ENCODE results near the gene LRIG1.

The LRIG1 gene

DNA sequence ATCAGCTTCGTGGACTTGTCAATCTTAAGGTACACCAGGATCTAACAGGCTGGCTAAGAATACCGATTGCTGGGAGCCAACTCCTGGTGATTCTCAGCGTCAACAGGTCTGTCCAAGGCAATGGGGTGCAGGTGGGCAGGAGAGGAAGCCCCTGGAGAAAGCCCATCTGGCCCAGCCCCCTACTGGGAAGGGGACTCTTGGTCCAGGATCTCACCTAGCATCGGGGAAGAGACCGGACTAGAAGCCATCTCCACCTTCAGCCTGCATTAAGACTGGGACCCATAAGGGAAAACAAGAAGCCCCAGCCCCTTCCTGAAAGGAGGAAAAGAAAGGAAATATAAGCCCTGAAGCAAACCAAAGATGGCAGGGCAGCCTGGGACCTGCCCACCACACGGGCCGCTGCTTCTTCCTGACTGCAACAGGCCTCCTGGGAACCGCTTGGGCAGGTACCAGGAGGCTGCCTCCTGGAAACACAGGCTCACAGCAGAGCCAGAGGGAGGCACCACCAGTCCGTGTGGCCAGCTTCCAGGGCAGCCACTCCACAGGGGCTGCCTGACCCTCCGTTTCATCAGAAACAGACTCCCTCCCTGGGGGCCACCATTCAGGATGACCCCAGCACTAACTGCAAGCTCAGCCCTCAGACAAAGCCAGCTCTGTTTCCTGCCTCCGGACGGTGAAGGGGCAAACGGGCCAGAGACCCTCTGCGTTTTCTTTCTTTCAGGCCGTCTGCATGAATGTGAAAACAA lies 100.2 kb downstream of the LRIG1 start:
- DNase-seq = no peak

DNA sequence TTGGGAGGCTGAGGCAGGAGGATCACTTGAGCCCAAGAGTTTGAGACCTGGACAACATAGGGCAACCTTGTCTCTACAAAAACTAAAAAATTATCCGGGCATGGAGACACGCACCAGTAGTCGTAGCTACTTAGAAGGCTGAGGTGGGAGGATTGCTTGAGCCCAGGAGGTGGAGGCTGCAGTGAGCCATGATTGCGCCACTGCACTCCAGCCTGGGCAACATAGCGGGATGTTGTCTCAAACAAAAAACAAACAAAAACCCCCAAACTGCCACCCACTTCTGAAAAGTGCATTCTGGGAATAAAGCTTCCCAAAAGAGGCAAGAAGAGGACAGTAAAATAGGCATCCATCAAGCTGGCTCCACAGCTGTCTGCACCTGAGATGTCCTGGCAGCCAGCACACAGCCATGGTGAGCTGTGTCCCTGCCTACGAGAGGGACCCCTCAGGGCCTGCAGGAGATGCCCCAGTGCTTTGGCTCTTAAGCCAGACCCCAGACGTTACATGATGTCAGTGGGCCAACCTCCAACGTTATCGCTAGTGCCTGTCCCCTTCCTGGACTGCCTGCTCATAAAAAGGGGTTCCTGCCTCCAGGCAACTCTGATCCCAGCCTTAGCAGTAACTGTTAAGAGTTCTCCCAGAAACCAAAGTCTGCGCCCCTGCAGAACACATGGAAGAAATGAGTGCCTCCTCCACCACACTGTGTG lies 101.1 kb downstream of the LRIG1 start:
- DNase-seq = no peak

DNA sequence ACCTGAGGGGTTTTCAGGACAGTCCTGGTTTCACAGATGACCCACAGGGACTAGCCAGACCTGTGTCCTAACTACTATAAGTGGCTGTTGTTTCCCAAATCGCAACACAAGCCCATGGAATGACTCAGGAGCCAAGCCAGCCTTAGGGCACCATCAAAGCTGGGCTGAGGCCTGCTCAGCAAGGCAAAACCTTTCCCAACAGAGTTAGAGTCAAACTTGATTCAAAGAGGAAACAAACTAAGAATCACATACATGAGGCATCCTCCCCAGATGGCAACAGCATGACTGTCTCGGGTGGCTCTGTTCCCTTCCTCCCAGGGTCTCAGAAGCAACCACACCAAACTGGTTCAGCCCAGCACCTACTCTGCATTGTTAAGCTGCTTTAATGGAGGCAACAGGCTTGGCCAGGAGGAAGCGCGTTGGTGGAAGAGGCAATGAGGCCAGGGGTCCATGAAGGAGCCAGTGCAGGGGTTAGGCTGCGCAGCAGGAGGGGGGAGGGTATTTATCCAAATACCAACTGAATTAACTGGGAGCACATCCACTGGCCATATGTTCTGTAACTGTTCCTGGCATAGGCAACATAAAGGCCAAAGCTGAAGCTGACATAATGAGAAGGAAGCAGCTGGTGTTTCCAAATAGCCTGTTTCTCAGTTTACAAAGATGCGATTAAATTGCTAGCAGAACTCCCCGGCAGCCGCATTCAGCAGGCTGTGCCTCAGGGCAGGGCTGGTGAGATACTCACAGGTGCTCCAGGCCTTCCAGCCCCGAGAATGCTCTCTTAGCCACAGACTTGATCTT lies 102.4 kb downstream of the LRIG1 start:
- DNase-seq = no peak

DNA sequence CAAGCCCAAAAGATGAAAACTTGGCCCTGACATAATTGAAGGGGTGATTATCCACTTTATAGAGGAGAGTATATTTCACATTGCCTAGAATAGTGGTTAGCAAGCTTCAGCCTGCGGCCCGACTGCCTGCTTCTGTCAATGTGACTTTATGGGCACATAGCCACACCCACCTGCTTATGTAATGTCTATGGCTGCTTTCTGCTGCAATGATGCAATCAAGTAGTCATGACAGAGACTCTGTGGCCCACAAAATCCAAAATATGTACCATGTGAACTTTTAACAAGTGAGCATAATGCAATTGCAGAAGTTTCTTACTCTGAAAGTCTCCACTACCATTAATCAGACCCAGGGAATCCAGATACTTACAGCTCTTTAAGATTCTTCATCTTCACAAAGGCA lies 103.1 kb downstream of the LRIG1 start:
- peak; percentile 36 to 65 (median 55) for DNase-seq

DNA sequence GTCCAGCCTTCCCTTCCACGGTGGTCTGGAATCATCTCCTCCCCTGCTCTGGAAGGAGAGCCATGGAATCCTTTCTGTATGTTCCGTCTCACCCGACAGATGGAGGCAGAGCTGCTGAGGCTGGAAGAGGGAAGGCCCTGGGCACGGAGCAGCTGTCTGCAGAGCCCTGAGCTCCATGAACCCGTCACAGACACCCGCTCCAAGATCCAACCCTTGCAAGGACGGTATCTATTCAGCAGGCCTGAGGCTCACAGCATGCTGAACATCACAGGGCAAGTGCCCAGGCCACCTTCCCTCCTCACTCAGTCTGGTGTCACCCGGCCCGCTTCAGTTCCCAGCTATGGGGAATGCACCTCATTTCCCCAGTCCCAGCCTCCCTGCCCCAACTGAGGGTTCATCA lies 103.9 kb downstream of the LRIG1 start:
- no peak for DNase-seq

DNA sequence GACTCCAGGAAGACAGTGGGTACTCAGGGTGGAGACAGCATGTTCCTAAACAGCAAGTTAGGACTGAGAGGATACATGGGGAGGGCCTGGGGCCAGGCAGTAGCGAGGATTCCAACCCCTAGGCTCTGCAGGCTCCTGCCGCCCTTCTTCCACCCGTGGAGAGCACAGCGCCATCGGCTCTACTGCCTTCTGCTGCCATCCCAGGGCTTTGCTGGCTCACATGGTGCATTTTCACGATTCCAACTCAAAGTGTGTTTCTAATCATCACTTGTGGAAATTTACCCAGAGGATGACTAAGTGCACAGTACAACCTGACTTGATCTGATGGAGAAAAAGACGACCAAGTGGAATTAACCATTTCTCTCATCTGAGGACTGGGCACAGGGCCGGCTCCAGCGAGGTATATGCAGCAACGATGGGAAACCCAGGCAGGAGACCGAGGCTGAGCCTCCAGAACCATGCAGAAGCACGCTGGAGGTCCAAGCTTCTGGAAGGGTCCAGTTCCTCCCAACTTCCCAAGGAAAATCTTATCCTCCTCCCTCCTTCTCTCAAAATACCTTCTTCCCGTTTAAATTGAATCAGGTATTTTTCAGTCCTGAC lies 104.6 kb downstream of the LRIG1 start:
- no peak for DNase-seq

DNA sequence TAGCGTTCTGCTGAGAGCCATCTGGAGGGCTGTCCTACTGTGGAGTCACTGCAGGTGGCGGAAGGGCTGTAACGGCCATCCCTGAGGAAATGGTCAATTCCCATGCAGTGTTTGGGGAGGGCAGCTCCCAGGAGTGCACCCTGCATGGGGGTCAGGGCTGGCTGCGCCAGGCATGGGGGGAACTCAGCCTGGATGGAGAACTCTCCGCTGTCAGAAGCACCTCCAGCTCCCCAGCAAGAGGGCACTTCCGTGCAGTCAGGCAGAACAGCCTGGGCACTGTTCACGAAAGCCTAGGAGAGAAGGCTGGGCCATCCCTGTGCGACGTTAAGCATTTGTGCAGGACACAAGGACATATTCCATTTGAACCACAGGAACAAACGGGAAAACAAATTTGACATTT lies 105.2 kb downstream of the LRIG1 start:
- no peak for DNase-seq

DNA sequence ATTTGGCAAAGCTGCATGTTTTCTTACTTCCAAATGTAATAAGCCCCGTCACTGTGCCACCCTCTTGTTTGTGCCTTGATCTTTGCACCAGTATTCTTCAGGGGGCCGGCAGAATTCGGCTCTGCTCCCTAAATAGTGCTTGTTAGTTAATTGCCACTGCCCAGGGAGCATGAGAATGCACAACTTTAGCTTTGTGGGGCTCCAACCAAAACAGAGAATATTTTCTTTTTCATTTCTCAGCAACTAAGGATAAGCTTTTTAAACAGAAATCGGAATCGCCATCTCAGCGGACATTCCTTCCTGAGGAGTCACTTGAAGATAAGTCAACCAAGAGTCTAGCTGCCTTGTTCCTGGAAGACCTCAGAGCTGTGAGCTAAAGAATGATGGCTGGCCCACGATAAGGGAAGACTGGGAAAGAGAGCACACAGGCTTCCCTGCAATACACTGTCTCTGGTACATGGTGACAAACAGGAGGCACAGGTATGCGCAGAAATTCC lies 106.0 kb downstream of the LRIG1 start:
- no peak for DNase-seq

DNA sequence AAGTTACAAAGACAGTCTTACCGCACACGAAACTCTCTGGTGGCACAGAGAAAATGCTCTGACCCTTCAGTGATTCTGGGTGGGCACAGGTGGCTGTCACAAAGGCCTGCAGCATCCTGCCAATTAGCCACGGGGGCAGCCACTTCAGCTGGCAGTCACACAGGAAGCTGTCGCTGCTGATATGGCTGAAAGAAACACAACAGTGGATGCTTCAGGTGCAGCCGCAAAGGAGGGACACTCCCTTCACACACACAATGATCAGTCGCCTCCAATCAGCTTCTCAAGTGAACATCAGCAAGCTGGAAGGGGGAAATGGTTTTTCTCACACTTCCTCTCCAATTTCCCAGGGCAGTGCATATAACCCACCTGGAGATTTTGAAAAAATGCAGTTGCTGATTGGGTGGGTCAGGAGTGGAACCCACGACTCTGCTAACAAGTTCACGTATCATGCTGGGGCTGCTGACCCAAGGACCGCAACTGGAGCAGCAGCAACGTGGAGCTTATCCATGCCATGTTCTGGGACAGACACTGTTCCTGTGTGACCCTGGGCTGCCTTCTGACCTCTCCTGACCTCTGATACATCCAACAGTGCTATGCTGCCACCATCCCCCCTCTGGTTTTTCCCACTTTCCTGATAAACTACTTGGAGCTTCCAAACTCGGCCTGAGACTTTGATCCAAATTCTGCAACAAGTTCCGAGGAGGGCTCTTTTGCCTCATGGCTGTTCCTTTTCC lies 106.6 kb downstream of the LRIG1 start:
- DNase-seq = no peak

DNA sequence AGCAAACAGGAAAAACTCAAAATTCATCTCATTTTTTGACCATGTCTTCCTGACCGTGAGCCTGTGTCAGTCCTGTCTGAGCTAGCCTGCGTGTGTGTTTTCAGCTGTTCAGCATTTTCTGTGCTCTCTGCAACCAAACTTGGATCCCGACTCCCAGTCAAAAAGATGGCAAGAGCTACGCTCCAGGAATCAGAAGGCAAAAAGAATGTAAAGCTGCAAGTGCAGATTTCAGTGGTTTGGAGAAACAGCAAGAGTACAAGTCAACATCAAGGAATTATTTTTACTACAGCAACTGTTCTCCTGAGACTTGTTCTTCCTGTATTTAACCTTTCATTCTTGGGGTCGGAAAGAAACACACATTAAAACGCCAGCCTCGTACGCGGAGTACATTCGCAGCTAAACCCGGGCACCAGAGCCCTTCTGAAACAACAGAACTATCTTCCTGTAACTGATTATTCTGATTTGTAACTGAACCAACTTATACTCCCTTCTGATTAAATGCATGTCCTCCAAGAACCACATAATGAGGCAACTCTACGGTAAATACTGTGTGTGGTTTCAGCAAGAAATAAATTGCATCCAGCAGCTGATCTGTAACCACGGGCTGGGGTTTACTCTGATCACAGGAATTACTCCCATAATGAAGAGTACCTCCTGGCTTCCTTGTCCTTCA lies 107.4 kb downstream of the LRIG1 start:
- no peak for DNase-seq

DNA sequence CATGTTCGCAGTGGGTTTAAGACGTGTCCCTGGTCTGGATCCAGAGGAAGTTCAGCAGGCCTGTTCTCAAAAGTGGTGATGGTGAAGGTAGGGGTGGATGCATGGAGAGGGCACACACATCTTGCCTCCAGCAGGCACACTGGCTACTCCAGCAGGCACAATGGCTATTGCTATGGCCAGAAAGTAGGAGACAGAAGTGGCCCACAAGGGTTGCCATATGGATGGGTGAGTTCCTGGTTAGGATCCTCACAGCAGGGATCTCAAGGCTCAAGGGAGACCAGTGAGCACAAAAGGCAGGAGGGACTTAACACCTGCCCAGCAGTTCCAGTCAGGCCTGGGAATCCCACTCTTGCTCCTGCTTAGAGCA lies 107.9 kb downstream of the LRIG1 start:
- no peak for DNase-seq

DNA sequence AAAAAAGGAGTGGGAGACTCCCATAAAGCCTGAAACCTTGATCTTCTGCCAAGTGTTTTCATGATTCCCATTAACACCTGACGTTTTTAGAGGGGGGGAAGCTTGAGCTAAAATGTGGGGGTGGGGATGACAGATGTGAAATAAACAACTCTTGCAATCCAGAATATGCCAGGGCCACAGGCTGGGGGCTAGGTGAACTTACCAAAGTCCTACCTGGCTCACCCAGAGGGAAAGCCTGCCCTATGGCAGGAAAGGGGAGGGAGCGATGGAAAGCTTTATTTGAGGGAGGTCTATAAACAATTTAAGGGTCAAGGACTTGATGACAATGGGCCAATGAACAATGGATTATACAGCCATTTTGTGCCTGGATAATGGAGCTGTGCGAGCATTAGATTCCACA lies 108.3 kb downstream of the LRIG1 start:
- no peak for DNase-seq

DNA sequence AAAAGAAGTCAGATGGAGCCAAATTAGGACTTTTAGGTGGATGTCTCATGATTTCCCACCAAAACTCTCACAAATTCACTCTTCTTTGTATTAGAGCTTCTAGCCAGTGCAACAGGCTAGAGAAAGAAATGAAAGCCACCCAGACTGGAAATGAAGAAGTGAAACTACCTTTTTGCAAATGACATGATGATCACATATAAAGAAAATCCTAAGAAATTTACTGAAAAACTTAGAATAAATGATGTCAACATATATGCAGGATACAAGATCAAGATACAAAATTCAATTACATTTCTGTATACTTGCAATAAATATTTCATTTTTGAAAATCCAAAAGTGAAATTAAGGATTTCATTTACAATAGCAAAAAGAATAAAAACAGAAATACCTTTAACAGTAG lies 110.8 kb downstream of the LRIG1 start:
- peak; percentile 10 to 43 (median 25) for DNase-seq

DNA sequence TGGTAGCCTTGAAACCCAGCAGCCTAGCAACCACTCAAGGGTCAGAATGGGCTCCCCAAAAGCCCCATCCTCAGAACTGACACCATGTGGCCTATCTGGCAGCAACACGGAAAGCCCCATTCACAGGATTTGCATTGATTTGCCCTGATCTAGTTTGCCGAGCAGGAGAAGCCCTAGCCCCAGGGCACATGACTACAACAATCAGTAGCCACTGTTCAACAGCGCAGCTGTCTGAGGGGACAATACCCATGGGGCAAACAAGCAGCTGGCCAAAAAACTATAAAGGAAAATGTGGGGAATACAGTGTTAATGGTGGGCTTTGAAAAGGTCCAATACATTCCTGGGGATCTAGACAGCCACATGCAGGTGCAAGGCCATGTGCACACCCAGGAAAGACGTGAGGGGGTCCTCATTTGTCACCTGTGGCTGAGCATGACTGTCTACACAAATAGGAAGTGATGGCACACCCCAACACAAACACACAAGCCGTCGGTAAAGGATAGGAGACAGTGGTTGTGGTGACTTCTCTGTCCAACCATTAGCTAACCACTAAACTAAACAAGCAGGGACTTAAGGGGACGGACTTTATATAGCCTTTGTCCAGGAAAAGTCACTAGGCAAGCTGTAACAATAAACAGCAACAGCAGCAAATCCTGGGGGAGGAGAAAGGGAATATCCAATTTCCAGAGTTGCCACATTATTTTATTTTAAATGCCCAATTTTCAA lies 113.7 kb downstream of the LRIG1 start:
- no peak for DNase-seq

DNA sequence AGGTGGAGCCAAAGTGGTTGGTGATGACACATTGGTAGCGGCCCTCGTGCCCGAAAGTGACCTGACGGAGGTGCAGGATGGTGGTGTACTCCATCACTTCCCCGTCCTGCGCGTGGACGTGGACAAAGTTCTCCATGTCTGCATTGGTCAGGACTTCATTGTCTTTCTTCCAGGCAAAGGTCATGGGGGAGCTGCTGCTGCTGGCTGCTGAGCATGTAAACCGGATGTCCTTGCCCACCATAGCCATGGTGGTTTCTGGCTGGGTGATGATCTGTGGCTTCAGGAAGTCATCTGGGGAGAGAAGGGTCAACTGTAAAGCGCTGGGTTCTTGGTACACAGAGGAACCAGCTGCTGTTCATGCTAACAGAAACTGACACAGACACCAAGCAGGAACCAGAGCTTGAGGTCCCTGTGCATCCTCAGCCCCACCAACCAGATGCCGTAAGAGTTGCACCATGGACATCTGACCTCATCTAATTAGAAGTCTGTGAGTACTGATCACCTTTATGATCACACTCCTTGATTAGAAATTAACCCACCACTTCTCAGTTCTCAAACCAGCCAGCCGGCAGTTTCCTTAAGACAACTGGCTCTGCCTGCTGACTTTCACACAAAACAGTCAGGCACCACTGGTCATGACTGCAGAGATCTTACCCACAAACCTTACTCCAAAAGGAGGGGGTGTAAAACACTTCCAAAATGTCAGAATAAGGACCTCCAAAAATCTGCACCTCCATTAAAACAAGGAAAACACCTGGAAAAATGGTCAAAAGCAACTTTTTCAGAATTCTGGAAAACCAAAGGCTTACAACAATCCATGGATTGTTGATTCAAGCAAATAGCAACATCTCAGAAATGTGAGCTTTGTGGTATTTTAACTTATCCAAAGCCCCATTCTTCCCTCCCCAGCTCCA lies 114.6 kb downstream of the LRIG1 start:
- no peak for DNase-seq

DNA sequence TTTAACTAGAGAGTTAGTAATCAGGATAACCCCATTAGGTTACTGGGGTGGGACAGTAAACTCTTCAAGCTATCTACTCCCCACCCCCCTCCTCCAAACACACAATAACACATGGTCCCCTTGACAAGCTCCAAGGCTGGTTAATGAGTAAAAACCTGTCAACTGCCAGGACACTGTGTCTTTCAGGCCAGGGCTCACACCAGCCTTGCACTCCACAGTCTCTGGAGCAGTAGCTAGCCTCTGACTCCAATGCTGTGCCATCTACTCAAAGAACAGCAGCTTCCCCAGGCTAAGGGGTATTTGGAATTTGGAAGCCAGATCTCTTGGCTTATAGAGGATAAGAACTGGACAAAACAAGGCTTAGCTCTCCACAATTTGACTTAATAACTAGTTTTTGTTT lies 115.8 kb downstream of the LRIG1 start:
- DNase-seq = no peak

DNA sequence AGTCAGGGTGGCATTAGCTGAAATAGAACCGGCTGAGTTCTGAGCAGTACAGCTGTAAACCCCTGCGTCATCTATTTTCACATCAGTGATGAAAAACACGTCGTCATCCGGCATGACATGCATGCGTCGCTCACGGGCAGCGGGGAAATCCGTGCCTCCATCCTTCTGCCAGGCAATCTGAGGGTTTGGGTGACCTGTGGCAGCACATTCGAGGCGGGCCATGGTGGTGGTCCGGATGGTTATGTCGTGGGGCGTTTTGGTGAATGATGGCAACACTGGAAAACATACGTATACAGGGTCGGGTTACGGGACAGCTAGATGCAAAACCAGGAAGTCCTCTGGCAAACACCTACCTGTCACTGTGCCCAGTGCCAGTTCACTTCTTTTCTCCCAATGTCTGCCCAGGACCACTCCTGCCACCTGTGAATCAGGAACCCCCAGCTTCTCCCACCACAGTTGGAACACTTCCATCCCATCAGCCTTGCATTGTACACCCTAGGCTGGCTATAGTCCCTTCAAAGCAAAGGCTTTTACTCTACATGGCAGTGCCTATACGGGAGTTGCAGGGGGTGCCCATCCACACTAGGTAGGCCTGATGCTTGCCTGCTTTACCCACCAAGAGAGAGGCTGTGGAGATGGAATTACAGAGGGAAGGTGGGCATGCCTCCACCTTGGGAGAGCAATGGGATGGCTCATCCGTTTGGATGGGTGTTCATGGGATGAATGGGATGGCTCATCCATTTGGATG lies 116.7 kb downstream of the LRIG1 start:
- no peak for DNase-seq

DNA sequence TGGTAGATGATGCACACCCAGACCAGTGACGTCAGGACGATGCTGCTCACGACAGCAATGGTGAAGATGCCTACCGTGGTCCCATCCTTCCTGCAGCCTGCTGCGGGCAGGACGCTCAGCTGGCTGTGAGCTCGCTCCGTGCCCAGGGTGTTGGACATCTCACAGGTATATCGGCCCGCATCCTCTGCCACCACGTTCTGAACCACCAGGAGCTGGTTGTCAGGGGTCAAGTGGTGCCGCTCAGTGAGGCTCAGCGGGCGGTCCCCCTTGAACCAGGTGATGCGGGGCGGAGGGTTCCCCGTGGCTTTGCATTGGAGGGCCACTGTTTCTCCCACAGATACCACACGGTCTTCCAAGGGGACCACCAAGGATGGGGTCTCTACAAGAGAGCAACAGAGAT lies 117.8 kb downstream of the LRIG1 start:
- DNase-seq = no peak

DNA sequence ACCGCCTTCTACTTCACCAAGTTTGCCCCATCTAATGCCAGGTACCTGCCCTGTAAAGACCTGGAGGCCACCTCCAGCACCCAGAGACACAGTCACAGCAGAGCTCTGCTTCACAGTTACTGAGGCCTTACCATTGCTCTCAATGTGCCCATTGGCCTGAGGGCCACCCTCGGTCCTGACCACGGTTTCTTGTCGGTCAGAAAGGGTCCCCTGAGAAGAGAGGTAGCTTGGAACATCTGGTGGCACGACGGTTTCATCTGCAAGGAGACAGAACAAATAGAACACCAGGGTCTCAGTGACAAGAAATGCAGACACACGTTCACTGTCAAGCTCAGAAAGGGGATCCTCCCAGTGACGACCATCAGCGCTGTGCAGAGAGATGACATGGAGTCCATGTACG lies 118.7 kb downstream of the LRIG1 start:
- no peak for DNase-seq
